Lower leg skin (tissue), 3 donors: ENCODE data around the gene MRPS7.

ENCODE experiments used
- POLR2A ChIP-seq, 2 donors: fragments of 450-650 bp; IDR thresholded peaks; one replicate each; pipeline ENCODE4 v1.6.1; 2016 to 2017; ENCODE audit warnings: antibody characterized with exemption in 2 of 2, mild to moderate bottlenecking in 1 of 2, moderate library complexity in 1 of 2
- TF ChIP-seq, protein P1 (sequence below), 3 donors: fragments of 450-650 bp; IDR thresholded peaks; one replicate each; pipeline ENCODE4 v1.5.1; 2016; ENCODE audit warnings: antibody characterized with exemption in 3 of 3, mild to moderate bottlenecking in 3 of 3, moderate library complexity in 2 of 3

GRCh38 chr17:75239778-75240393 lies 21.8 kb upstream of the MRPS7 start:
- TF ChIP-seq, protein P1, sequence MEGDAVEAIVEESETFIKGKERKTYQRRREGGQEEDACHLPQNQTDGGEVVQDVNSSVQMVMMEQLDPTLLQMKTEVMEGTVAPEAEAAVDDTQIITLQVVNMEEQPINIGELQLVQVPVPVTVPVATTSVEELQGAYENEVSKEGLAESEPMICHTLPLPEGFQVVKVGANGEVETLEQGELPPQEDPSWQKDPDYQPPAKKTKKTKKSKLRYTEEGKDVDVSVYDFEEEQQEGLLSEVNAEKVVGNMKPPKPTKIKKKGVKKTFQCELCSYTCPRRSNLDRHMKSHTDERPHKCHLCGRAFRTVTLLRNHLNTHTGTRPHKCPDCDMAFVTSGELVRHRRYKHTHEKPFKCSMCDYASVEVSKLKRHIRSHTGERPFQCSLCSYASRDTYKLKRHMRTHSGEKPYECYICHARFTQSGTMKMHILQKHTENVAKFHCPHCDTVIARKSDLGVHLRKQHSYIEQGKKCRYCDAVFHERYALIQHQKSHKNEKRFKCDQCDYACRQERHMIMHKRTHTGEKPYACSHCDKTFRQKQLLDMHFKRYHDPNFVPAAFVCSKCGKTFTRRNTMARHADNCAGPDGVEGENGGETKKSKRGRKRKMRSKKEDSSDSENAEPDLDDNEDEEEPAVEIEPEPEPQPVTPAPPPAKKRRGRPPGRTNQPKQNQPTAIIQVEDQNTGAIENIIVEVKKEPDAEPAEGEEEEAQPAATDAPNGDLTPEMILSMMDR (IDR thresholded peaks at IDR 0.05), result no peak
- no peak for TF ChIP-seq POLR2A (IDR thresholded peaks at IDR 0.05)
